ENCODE results near the gene KRT83.

GRCh38 chr12:52298677-52299190 is 22.5 kb downstream of the KRT83 start:
- no peak for TF ChIP-seq CTCF (IDR thresholded peaks at IDR 0.05 in 2 of 3, conservative IDR thresholded peaks at IDR 0.05 in 1 of 3; ENCODE audit: control insufficient read depth in 2 of 3, extremely low read depth in 1 of 3, insufficient read depth in 1 of 3, low read depth in 3 of 3, low read length in 3 of 3)
- TF ChIP-seq USF1 (IDR thresholded peaks at IDR 0.05; ENCODE audit: borderline replicate concordance, extremely low read length, insufficient read depth, low read depth, low read length): no peak
- no peak for TF ChIP-seq RCOR1 (conservative IDR thresholded peaks at IDR 0.05; ENCODE audit: low read depth, low read length)
- TF ChIP-seq NRF1 (conservative IDR thresholded peaks at IDR 0.05; ENCODE audit: low read depth, low read length): no peak
- no peak for TF ChIP-seq MXI1 (IDR thresholded peaks at IDR 0.05; ENCODE audit: low read depth, low read length)
- TF ChIP-seq NFIC (IDR thresholded peaks at IDR 0.05; ENCODE audit: low read depth, low read length): no peak
- no peak for TF ChIP-seq TARDBP (IDR thresholded peaks at IDR 0.05; ENCODE audit: borderline replicate concordance)
- TF ChIP-seq BCL3 (IDR thresholded peaks at IDR 0.05; ENCODE audit: borderline replicate concordance, insufficient read depth, low read depth, low read length, poor library complexity, severe bottlenecking): no peak
- no peak for TF ChIP-seq ATF3 (IDR thresholded peaks at IDR 0.05; ENCODE audit: borderline replicate concordance, extremely low read depth, low read depth, low read length)

Data from GM12878 (cell line).